GM19043 (cell line): ENCODE results near the gene ZNF189.

Source experiments
- ATAC-seq: cut with Tn5 transposase; IDR thresholded peaks from one replicate; pipeline ENCODE4 v1.9.1; 2021; ENCODE audit warnings: low read depth; ENCODE audit not compliant: unreplicated experiment

The ZNF189 gene

GRCh38 chr9:101417389-101417788 lies 18.7 kb downstream of the ZNF189 start:
- no peak for ATAC-seq

- ATAC-seq = no peak
Observed at GRCh38 chr9:101417977-101418376, 19.3 kb downstream of the ZNF189 start.

GRCh38 chr9:101418518-101419430 lies 20.1 kb downstream of the ZNF189 start:
- no peak for ATAC-seq

DNA sequence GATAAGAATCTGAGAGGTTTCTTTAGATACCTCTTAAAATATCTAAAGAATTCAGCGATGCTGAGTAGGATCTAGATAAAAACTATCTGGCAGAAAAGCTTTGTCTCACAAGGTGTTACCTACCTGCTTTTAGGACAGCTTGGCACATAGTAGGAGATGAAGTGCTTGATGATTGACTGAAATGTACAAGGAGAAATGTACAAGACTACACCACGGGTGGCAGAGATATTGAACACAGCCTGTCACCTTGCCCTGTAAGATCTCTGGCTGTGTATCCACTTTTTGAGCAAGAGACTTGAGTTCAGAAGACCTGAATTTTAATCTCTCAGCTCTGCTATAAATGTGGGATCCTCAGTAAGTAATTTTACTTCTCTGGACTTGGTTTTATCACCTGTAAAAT lies 21.2 kb downstream of the ZNF189 start:
- no peak for ATAC-seq

- ATAC-seq = no peak
Observed at GRCh38 chr9:101421653-101422065, 23.0 kb downstream of the ZNF189 start.

- no peak for ATAC-seq
Observed at GRCh38 chr9:101427358-101427757, 28.7 kb downstream of the ZNF189 start.

- no peak for ATAC-seq
Observed at GRCh38 chr9:101427957-101428655, 29.5 kb downstream of the ZNF189 start.

GRCh38 chr9:101428909-101429308 lies 30.3 kb downstream of the ZNF189 start:
- ATAC-seq = no peak

- ATAC-seq = no peak
Observed at GRCh38 chr9:101429736-101430135, 31.1 kb downstream of the ZNF189 start.

GRCh38 chr9:101432171-101432570 lies 33.5 kb downstream of the ZNF189 start:
- ATAC-seq = no peak

DNA sequence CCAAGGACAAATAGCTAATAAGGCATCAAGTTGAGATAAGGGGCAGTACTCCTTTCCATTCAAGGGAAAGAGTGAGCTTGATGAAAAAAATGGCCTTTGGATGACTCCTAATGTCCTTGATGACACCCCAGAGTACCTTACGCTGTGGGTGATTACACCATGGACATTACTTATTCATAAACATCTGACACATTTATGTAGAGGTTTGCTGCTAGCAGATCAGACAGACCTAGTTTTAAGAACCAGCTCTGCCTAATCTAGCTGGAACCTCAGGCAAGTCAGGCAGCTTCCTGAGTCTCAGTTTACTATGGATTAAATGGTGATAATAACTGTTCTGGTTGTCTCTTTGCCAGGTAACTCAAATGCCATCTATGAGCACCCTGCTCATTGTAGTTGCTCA lies 34.1 kb downstream of the ZNF189 start:
- no peak for ATAC-seq

- ATAC-seq = no peak
Observed at GRCh38 chr9:101433229-101433628, 34.6 kb downstream of the ZNF189 start.

GRCh38 chr9:101434998-101435397 lies 36.3 kb downstream of the ZNF189 start:
- ATAC-seq = no peak

- no peak for ATAC-seq
Observed at GRCh38 chr9:101435601-101436079, 37.0 kb downstream of the ZNF189 start, which contains the start of gene ALDOB. ALDOB (minus strand) TSS chr9:101435774; CDS start chr9:101430887, 4,887 bp downstream.

DNA sequence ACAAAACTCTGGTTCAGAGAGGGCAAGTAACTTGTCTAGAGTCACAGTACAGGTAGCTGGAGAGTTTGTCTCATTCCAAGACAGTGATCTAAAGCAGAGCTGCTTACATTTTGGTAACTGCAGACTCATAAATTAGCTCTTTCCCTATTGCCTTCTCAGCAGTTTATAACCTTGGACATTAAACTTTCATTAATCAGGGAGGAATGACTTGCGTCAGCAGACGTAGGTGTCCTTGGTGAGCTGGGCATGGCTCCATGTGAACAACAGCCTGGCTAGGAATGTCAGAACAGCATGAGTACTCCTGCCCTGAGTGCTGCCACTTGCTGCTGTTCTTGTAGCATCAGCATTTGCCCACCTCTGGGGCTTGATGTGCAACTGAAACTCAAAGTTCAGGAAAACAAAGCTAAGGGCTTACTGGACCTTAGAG lies 39.2 kb downstream of the ZNF189 start:
- no peak for ATAC-seq

DNA sequence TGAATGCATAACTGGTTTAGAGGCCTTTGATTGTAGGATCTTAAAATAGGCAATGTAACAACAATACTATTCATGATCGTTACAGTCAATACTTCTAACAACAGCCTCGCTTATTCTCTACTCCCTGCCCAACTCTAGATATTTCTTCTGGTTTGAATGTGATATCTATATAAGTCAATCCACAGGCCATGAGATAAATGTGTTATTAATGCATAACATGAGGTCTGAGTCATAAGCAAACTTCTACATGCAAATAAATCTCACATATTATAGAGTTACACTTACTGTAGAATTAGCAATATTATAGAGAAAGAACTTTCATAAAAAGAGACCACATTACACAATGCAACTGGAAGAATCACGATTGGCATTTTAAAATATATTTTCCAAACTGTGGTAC lies 39.9 kb downstream of the ZNF189 start:
- ATAC-seq = no peak

GRCh38 chr9:101440714-101441230 lies 42.1 kb downstream of the ZNF189 start:
- ATAC-seq = no peak

DNA sequence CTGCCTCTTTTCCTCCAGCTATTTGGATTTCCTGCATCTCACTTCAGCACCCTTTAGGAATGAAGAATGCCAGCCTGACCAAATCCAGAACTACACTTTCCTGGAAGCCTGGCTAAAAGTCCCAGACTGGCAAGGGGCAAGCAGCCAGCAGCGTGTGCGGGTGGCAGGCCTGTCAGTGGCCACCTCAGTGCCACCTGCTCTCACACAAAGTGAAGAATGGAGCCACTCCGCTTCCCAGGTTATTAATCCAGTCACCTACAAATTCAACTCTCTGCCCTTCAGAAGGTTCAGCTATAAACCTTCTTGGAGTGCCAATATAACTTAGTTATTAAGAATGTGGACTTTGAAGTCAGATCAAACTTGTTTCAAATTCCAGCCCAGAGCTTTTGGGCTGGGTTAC lies 43.7 kb downstream of the ZNF189 start:
- ATAC-seq = no peak

DNA sequence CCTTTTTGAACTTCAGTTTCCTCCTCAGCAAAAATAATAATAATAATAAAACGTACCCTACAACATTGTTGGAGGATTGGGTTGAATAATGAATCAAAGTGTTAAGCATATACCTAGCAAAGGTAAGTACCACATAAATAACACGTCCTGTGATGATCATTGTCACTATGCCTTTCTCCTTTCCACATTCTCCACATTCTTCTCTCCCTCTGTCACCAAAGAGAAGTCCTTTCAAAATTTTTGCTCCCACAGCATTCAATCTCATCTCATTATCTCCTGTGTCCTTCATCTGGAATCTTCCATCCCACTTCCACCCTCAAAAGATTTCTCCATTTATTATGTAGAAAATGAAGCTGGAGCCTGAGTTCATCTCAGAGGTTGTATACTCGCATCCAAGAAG lies 44.1 kb downstream of the ZNF189 start:
- no peak for ATAC-seq

DNA sequence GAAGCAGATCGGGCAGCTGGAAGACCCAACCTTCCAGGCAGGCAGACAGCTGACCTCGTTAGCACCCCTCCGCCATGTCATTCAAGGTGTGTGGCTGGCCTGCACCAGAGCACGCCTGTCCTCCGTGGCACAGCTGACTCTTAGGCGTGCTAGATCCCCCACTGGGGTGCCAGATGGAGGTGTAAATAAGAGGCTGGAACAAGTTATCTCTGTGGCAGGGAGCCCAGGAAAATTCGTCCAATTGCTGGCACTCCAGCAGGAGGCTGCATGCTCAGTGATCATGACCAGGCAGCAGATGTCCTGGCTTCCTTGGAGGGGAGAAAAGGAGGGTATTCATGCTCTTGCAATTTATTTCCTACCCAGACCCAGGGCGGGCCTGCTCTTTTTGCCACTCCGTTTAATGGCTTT lies 44.7 kb downstream of the ZNF189 start:
- no peak for ATAC-seq

DNA sequence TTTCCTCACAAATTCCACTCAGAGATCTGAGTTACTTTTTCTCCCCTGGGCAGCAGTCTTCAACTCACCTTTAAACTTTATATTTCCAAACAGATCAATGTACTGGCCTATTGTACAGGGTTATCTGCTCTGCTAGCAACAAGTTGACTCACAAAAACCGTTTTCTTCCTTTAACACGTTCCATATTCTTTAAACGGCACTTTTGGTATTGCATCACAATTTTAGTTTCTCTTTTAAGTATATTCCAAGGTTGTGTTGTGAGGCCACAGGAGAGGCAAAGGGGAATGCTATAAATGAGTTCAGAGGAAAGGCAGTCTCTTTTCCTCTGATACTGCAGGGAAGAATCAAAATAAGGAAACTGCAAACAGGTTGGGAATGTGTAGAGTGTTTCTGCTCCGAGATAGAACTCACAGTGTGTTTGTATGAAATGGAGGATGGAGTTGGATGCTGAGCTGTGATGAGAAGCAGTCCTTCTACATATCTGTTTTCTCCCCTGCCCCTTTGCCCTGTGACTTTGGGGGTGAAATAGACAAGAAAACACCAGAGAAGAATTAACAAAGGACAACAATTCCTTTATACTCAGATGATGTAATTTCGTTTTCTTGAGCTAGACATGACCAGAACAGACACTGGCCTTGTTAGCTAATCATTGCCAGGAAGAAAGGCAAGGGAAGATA lies 46.8 kb downstream of the ZNF189 start:
- ATAC-seq = no peak
